GM12872 (cell line): ENCODE measurements around the gene EFNA1.

Source experiments
- TF ChIP-seq, protein P1 (sequence below): IDR thresholded peaks from 3 replicates; pipeline ENCODE4 v1.5.1; 2011; ENCODE audit warnings: low read depth, mild to moderate bottlenecking, low read length, moderate library complexity; ENCODE audit not compliant: insufficient read depth

EFNA1 gene

DNA sequence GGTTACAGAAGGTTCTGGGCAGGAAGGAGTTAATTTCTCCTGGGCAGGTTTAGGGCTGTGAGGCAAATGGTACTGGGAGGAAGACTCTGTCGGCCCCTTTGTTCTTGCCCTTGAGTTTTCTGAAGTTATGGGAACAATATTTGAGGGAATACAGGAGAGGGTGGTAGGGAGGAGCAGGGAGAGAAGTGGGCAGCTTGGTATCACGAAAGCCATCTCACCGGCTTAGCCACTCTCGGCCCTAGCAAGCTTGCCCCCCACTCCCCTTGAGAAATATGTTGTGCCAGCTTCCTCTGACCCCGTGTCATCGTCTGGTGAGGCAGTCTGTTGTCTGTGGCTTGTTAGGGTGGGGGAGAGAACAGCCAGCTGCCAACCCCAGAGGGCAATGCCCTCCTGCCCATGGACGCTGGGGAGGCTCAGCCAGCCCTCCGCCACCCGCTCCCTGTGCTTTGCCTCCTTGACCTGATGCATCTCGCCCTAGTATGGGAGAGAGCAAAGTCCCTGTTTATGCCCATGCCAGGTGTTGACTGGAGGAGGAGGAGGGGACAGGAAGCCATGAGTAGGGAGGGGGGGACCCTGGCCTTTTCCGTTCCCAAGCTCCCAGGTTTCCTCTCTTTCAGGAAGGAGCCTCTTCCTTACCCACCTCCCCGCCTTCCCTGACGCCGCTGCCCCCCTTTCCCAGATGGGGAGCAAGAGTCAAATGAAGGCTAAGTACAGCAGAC lies 1.2 kb downstream of the EFNA1 start:
- TF ChIP-seq, protein P1, sequence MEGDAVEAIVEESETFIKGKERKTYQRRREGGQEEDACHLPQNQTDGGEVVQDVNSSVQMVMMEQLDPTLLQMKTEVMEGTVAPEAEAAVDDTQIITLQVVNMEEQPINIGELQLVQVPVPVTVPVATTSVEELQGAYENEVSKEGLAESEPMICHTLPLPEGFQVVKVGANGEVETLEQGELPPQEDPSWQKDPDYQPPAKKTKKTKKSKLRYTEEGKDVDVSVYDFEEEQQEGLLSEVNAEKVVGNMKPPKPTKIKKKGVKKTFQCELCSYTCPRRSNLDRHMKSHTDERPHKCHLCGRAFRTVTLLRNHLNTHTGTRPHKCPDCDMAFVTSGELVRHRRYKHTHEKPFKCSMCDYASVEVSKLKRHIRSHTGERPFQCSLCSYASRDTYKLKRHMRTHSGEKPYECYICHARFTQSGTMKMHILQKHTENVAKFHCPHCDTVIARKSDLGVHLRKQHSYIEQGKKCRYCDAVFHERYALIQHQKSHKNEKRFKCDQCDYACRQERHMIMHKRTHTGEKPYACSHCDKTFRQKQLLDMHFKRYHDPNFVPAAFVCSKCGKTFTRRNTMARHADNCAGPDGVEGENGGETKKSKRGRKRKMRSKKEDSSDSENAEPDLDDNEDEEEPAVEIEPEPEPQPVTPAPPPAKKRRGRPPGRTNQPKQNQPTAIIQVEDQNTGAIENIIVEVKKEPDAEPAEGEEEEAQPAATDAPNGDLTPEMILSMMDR: no peak

GRCh38 chr1:155130272-155131006 lies 2.8 kb downstream of the EFNA1 start:
- TF ChIP-seq, protein P1: no peak

DNA sequence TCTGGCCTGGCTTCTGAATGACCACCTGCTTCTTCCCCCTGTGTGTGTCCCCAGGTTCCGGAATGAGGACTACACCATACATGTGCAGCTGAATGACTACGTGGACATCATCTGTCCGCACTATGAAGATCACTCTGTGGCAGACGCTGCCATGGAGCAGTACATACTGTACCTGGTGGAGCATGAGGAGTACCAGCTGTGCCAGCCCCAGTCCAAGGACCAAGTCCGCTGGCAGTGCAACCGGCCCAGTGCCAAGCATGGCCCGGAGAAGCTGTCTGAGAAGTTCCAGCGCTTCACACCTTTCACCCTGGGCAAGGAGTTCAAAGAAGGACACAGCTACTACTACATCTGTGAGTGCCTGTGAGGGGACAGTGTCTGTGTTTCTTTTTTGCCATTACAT lies 3.6 kb downstream of the EFNA1 start:
- TF ChIP-seq, protein P1: no peak

- TF ChIP-seq, protein P1: no peak
These were observed 4.2 kb downstream of the EFNA1 start for GRCh38 chr1:155131856-155132255.

- TF ChIP-seq, protein P1: no peak
These were observed 6.2 kb downstream of the EFNA1 start for GRCh38 chr1:155133799-155134281.

GRCh38 chr1:155134322-155134721 lies 6.6 kb downstream of the EFNA1 start:
- TF ChIP-seq, protein P1: no peak

- TF ChIP-seq, protein P1: no peak
These were observed 7.3 kb downstream of the EFNA1 start for GRCh38 chr1:155134880-155135414.
